Measurements from ENCODE around the gene MYBBP1A.

MYBBP1A gene

GRCh38 chr17:4548721-4549531 lies 6.3 kb downstream of the MYBBP1A start:
- peaks cover 4% of the 10 kb centered on the region for H3K4me1 Mint-ChIP-seq
- no peaks in the 10 kb centered on the region for H3K9me3 Mint-ChIP-seq
- H3K27ac Mint-ChIP-seq (ENCODE audit: low read depth) = no peak overlapping the region
- H3K36me3 Mint-ChIP-seq (ENCODE audit: insufficient read depth) = peaks cover 34% of the 10 kb centered on the region
- no peaks in the 10 kb centered on the region for H3K27me3 Mint-ChIP-seq
- DNase-seq (ENCODE audit: low spot score in 2 of 2) = no peak
- no peak for ATAC-seq (replicated peaks; ENCODE audit: extremely low read depth, poor library complexity, severe bottlenecking)
- no peak overlapping the region for H3K4me3 Mint-ChIP-seq

- peaks cover 37% of the 10 kb centered on the region for H3K36me3 Mint-ChIP-seq (ENCODE audit: insufficient read depth)
- H3K27ac Mint-ChIP-seq (ENCODE audit: low read depth) = no peak overlapping the region
- H3K9me3 Mint-ChIP-seq = no peaks in the 10 kb centered on the region
- H3K4me3 Mint-ChIP-seq = no peak overlapping the region
- ATAC-seq (replicated peaks; ENCODE audit: extremely low read depth, poor library complexity, severe bottlenecking) (no peak), DNase-seq (ENCODE audit: low spot score in 2 of 2) (no peak)
- no peaks in the 10 kb centered on the region for H3K4me1 Mint-ChIP-seq
- H3K27me3 Mint-ChIP-seq = no peaks in the 10 kb centered on the region
Measured at GRCh38 chr17:4548061-4548461, 7.1 kb downstream of the MYBBP1A start.

- Mint-ChIP-seq H3K27me3 (no peaks in the 10 kb centered on the region), H3K4me3 (no peak overlapping the region), H3K4me1 (no peaks in the 10 kb centered on the region), H3K27ac (ENCODE audit: low read depth) (no peak overlapping the region), H3K9me3 (no peaks in the 10 kb centered on the region), H3K36me3 (ENCODE audit: insufficient read depth) (peaks cover 38% of the 10 kb centered on the region)
- ATAC-seq (replicated peaks; ENCODE audit: extremely low read depth, poor library complexity, severe bottlenecking) (no peak), DNase-seq (ENCODE audit: low spot score in 2 of 2) (no peak)
Measured at GRCh38 chr17:4547118-4547906, 7.9 kb downstream of the MYBBP1A start.

GRCh38 chr17:4545217-4545951 lies 9.8 kb downstream of the MYBBP1A start:
- Mint-ChIP-seq H3K27ac (ENCODE audit: low read depth) (no peak overlapping the region), H3K4me3 (no peak overlapping the region), H3K27me3 (no peaks in the 10 kb centered on the region), H3K9me3 (no peaks in the 10 kb centered on the region), H3K4me1 (no peaks in the 10 kb centered on the region), H3K36me3 (ENCODE audit: insufficient read depth) (peaks cover 27% of the 10 kb centered on the region)
- DNase-seq (ENCODE audit: low spot score in 2 of 2) (no peak), ATAC-seq (replicated peaks; ENCODE audit: extremely low read depth, poor library complexity, severe bottlenecking) (no peak)

- Mint-ChIP-seq H3K27ac (ENCODE audit: low read depth) (no peak overlapping the region), H3K36me3 (ENCODE audit: insufficient read depth) (peaks cover 23% of the 10 kb centered on the region)
- no peak for ATAC-seq (replicated peaks; ENCODE audit: extremely low read depth, poor library complexity, severe bottlenecking)
Measured at GRCh38 chr17:4544951-4545216, 10.3 kb downstream of the MYBBP1A start.

GRCh38 chr17:4544135-4544950 lies 10.8 kb downstream of the MYBBP1A start:
- no peaks in the 10 kb centered on the region for H3K4me1 Mint-ChIP-seq
- peaks cover 19% of the 10 kb centered on the region for H3K36me3 Mint-ChIP-seq (ENCODE audit: insufficient read depth)
- H3K27ac Mint-ChIP-seq (ENCODE audit: low read depth) = no peak overlapping the region
- ATAC-seq (replicated peaks; ENCODE audit: extremely low read depth, poor library complexity, severe bottlenecking) (no peak), DNase-seq (ENCODE audit: low spot score in 2 of 2) (no peak)
- H3K4me3 Mint-ChIP-seq = no peak overlapping the region
- H3K27me3 Mint-ChIP-seq = no peaks in the 10 kb centered on the region
- no peaks in the 10 kb centered on the region for H3K9me3 Mint-ChIP-seq

More at GRCh38 chr17:4544951-4545216, 10.3 kb downstream of the MYBBP1A start:
- DNase-seq (ENCODE audit: low spot score in 2 of 2) = no peak
- Mint-ChIP-seq H3K27me3 (no peaks in the 10 kb centered on the region), H3K4me3 (no peak overlapping the region), H3K4me1 (no peaks in the 10 kb centered on the region), H3K9me3 (no peaks in the 10 kb centered on the region)

- Mint-ChIP-seq H3K27me3 (no peaks in the 10 kb centered on the region), H3K36me3 (ENCODE audit: insufficient read depth) (peaks cover 21% of the 10 kb centered on the region), H3K4me1 (no peaks in the 10 kb centered on the region), H3K27ac (ENCODE audit: low read depth) (no peak overlapping the region), H3K9me3 (no peaks in the 10 kb centered on the region), H3K4me3 (no peak overlapping the region)
- ATAC-seq (replicated peaks; ENCODE audit: extremely low read depth, poor library complexity, severe bottlenecking) (no peak), DNase-seq (ENCODE audit: low spot score in 2 of 2) (no peak)
Measured at GRCh38 chr17:4543557-4544026, 11.6 kb downstream of the MYBBP1A start.

GRCh38 chr17:4542726-4543191 lies 12.4 kb downstream of the MYBBP1A start:
- Mint-ChIP-seq H3K4me3 (no peak overlapping the region), H3K36me3 (ENCODE audit: insufficient read depth) (peaks cover 18% of the 10 kb centered on the region), H3K9me3 (no peaks in the 10 kb centered on the region), H3K27me3 (no peaks in the 10 kb centered on the region), H3K4me1 (no peaks in the 10 kb centered on the region), H3K27ac (ENCODE audit: low read depth) (no peak overlapping the region)
- ATAC-seq (replicated peaks; ENCODE audit: extremely low read depth, poor library complexity, severe bottlenecking) (no peak), DNase-seq (ENCODE audit: low spot score in 2 of 2) (no peak)

GRCh38 chr17:4542003-4542725 lies 13.0 kb downstream of the MYBBP1A start:
- ATAC-seq (replicated peaks; ENCODE audit: extremely low read depth, poor library complexity, severe bottlenecking) (no peak), DNase-seq (ENCODE audit: low spot score in 2 of 2) (no peak)
- H3K27me3 Mint-ChIP-seq = no peaks in the 10 kb centered on the region
- no peaks in the 10 kb centered on the region for H3K4me1 Mint-ChIP-seq
- no peaks in the 10 kb centered on the region for H3K9me3 Mint-ChIP-seq
- no peak overlapping the region for H3K4me3 Mint-ChIP-seq
- H3K27ac Mint-ChIP-seq (ENCODE audit: low read depth) = no peak overlapping the region
- H3K36me3 Mint-ChIP-seq (ENCODE audit: insufficient read depth) = peaks cover 16% of the 10 kb centered on the region

- Mint-ChIP-seq H3K4me1 (no peaks in the 10 kb centered on the region), H3K4me3 (no peak overlapping the region), H3K36me3 (ENCODE audit: insufficient read depth) (peaks cover 16% of the 10 kb centered on the region)
Measured at GRCh38 chr17:4541328-4542002, 13.7 kb downstream of the MYBBP1A start.

GRCh38 chr17:4540687-4541327 lies 14.4 kb downstream of the MYBBP1A start:
- Mint-ChIP-seq H3K4me1 (no peaks in the 10 kb centered on the region), H3K36me3 (ENCODE audit: insufficient read depth) (peaks cover 13% of the 10 kb centered on the region), H3K27ac (ENCODE audit: low read depth) (no peak overlapping the region)

More at GRCh38 chr17:4541328-4542002, 13.7 kb downstream of the MYBBP1A start:
- H3K27ac Mint-ChIP-seq (ENCODE audit: low read depth) = no peak overlapping the region
- DNase-seq (ENCODE audit: low spot score in 2 of 2) = no peak
- no peak for ATAC-seq (replicated peaks; ENCODE audit: extremely low read depth, poor library complexity, severe bottlenecking)
- no peaks in the 10 kb centered on the region for H3K9me3 Mint-ChIP-seq
- no peaks in the 10 kb centered on the region for H3K27me3 Mint-ChIP-seq

More at GRCh38 chr17:4540687-4541327, 14.4 kb downstream of the MYBBP1A start:
- Mint-ChIP-seq H3K4me3 (no peak overlapping the region), H3K9me3 (no peaks in the 10 kb centered on the region), H3K27me3 (no peaks in the 10 kb centered on the region)
- DNase-seq (ENCODE audit: low spot score in 2 of 2) (no peak), ATAC-seq (replicated peaks; ENCODE audit: extremely low read depth, poor library complexity, severe bottlenecking) (no peak)
